Gastrocnemius medialis (tissue), 4 donors: ENCODE results near the gene CCSER1.

Experiments used
- POLR2A ChIP-seq, 2 donors: fragments of 450-650 bp; IDR thresholded peaks; one replicate each; pipeline ENCODE4 v1.6.1; 2017; ENCODE audit warnings: antibody characterized with exemption in 2 of 2, mild to moderate bottlenecking in 2 of 2, moderate library complexity in 2 of 2
- TF ChIP-seq, protein P1 (sequence below), 5 experiments: fragments of 450-650 bp in 3 of 5; fragments of 200-600 bp in 2 of 5; sonication (generic) in 2 of 5; IDR thresholded peaks in 4 of 5; conservative IDR thresholded peaks in 1 of 5; 1 replicate in 4 of 5; 2 replicates in 1 of 5; pipeline ENCODE4 v1.5.1; 2016 to 2019; ENCODE audit warnings: antibody characterized with exemption in 5 of 5, mild to moderate bottlenecking in 3 of 5, moderate library complexity in 3 of 5

- no peak for TF ChIP-seq POLR2A (IDR thresholded peaks at IDR 0.05)
- TF ChIP-seq, protein P1, sequence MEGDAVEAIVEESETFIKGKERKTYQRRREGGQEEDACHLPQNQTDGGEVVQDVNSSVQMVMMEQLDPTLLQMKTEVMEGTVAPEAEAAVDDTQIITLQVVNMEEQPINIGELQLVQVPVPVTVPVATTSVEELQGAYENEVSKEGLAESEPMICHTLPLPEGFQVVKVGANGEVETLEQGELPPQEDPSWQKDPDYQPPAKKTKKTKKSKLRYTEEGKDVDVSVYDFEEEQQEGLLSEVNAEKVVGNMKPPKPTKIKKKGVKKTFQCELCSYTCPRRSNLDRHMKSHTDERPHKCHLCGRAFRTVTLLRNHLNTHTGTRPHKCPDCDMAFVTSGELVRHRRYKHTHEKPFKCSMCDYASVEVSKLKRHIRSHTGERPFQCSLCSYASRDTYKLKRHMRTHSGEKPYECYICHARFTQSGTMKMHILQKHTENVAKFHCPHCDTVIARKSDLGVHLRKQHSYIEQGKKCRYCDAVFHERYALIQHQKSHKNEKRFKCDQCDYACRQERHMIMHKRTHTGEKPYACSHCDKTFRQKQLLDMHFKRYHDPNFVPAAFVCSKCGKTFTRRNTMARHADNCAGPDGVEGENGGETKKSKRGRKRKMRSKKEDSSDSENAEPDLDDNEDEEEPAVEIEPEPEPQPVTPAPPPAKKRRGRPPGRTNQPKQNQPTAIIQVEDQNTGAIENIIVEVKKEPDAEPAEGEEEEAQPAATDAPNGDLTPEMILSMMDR (IDR thresholded peaks at IDR 0.05 in 4 of 5, conservative IDR thresholded peaks at IDR 0.05 in 1 of 5) = no peak
Measured at GRCh38 chr4:90875791-90876190, 748.6 kb downstream of the CCSER1 start.
